ENCODE data around the gene LEMD2.

The LEMD2 gene

DNA sequence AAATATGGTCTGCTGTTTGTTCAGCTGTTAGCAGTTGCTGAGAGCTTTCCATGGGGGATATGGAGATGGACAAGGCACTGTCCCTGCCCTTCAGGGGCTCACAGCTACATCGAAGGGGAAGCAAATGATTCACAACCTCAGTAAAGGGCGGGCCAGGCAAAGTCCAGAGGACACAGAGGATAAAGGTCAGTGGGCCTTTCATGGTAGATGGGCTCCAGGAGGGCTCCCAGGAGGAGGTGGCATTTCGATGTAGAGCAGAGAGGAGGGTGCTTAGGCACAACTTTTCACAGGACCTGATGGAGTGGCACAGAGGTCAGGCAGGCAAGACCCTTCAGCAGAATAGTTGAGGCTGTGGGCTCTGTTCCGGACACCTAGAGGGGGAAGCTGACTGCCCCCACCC, 30.1 kb upstream of the LEMD2 start:
- no peak for DNase-seq (ENCODE audit: low read depth in 2 of 2)

DNA sequence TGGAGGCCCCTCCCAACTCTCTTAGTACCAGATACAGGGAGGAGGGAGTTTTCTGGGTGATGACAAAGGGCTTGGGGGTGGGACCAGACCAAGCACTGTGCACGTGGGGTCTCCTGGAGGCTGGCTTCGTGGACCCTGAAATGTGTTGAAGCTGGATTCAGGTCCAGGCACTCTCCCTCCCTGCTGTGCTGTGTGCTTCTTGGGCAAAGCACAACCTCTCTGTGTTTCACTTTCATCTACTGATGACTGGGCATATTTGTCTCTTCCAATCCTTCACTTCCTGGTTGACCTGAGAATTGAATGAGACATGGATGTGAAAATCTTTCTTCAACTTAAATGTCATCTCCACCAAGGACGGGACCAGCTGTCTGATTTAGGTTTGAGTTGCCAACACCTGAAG, 29.4 kb upstream of the LEMD2 start:
- no peak for DNase-seq (ENCODE audit: low read depth in 2 of 2)

DNA sequence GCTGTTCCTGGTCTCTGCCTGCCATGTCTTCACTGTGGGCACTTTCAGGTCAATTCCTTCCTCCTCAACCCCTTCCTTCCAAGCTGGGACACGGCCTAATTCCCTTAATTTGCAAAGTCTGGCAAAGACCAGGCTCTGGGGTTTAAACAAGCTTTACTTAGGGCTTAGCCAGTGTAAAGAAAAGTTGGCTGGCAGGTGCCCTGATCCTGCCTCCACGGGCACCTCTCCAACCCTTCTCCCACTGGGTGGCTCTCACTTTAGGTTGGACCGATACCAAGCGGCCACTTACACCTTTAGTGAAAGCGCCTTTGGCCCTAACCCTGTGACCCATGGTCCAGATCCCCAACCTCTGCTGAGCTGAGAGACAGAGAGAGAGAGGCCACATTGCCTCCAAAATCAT, 28.6 kb upstream of the LEMD2 start:
- DNase-seq (ENCODE audit: low read depth in 2 of 2), result no peak

DNA sequence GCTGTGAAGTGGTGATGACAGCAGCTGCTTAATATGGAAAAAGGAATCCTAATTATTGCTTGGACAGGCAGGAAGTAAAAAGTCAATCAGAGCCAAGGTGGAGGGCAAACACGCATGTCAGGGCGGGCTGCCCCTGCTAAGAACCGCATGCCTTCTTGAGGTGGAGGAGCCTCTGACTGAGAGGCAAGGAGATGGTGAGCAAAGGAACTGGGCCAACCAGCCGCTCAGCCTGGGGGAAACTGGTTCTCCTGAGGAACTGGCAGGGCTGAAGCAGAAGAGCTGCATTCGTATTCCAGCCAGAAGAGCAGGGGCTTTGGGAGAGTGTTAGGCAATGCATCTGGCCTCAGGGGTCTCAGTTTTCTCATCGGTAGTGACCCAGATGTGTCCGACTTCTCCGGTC, 28.0 kb upstream of the LEMD2 start:
- no peak for DNase-seq (ENCODE audit: low read depth in 2 of 2)

DNA sequence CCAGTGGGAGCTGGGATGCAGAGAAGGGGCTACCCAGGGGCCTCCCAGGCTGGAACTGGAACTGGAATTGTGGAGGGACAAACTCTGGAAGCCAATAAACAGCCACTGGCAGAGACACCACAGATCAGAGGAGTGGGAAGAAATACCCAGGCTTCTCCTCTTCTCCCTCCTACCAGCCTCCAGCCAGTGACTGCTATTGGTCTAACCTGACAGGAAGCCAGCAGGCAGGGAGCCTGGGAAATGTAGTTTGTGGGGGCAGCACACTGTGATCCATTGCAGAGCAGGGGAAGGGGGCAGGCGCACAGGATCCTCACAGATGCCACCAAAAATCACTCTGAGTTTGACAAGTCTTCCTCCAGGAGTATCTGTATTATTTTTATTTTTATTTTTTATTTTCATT, 26.9 kb upstream of the LEMD2 start:
- DNase-seq (ENCODE audit: low read depth in 2 of 2), result no peak

DNA sequence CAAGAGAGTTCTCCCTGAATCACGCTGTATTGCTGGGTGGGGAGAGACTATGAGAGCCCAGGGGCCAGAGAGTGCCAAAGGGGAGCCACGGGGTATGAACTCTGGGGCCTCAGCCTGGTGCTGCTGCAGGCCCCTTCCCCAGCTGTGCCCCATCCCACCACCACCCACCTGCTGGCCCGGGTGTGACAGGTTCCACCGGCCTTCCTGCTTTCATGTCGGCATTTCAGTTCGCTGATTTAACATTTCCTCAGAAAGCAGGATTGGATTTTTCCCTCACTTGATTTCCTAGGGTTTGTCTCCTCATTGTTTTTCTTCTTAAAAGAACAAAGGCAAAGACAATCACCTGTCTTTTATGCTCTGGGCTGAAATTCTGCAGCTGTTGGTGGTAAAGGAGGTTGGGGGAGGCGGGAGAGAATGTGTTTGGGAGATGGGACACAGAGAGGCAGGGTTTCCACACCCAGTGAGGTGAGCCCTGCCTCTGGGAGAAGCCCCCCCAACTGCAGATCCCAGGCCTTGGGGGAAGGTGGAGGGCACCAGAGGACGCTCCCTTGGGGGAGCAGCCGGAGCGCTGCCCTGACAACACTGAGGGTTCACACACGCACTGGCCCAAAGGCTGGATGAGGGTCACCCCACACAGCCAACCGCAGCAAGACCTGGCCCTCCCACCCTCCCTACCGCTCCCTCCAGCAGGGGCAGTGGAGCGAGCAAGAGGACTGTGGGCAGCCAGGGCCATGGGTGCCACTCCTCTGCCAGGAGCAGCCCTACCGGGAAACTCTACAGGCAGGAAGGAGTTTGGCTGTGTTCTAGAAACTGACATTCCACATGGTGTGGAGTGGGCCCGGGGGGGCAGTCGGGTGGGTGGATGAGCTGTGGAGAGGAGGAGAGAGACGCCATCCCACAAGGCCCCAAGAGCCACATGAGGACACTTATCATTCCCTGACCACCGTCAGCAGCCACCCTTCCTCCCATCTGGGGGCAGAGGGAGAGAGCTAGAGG, 25.4 kb upstream of the LEMD2 start:
- no peak for DNase-seq (ENCODE audit: low read depth in 2 of 2)

DNA sequence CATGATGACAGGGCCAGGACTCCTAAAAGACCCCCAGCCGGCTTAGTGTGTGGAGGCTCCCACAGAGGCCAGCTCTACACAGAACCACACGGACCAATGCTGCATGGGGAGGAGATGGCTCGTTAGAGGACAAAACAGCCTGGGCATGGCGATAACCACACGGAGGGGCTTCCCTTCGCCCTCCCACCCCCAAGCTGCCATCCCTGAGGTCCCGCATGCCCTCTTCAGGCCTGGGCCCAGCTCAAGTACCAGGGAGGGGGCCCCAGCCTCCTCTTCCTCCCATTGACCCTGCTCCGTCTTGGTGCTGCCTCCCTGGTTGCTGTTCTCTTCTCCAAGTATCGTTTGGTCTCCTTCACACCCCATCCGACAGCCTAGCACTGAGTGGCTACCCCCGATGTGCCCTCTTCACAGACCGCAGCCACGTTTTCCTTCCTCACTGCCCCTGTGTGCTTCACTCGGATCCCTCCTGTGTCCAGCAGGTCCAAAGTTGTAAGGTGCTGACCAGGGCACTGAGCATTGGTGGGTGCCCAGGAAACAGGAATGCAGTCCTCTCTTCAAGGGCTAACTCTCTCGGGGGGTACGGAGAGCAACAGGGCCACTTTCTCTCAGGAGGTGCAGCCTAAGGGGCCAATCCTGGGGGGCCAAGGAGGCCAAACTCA, 24.4 kb upstream of the LEMD2 start:
- DNase-seq (ENCODE audit: low read depth in 2 of 2), result no peak

DNA sequence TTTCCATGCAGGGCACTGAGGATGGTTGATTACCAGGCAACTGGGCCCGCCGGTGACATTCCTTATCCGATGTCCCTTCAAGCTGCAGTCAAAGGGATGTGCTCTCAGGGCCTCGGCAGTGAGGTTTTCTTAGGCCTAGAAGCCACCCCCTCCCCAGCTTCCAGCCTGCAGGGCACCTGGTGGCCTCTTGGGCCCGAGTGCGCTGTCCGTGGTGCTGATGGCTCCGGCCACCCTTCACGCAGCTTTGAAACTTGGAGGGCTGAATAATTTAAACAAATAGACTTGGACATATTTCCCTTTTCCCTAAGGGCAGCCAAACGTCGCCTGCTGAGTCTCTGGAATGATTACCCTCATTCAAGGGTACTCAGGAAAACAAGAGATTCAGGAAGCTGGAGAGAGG, 23.7 kb upstream of the LEMD2 start:
- DNase-seq (ENCODE audit: low read depth in 2 of 2), result no peak

DNA sequence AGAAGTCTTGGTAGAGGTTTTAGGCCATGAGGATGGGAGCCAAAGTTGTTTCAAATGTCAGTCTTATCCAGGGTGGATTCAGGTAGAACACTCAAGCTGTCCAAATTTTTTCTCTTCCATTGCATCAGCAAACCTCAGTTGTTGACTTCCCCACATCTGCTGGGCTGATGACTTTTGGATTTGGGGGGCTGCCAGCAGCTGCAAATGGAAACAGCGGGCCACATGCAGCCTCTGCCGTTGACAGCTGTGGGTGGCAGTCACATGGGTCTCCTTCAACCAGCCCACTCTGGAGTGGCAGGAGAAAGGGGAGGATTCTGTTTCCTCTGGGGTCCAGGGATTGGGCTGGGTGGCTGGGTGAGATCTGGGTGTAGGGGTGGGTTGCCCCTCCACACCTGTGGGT, 20.7 kb upstream of the LEMD2 start:
- no peak for DNase-seq (ENCODE audit: low read depth in 2 of 2)

DNA sequence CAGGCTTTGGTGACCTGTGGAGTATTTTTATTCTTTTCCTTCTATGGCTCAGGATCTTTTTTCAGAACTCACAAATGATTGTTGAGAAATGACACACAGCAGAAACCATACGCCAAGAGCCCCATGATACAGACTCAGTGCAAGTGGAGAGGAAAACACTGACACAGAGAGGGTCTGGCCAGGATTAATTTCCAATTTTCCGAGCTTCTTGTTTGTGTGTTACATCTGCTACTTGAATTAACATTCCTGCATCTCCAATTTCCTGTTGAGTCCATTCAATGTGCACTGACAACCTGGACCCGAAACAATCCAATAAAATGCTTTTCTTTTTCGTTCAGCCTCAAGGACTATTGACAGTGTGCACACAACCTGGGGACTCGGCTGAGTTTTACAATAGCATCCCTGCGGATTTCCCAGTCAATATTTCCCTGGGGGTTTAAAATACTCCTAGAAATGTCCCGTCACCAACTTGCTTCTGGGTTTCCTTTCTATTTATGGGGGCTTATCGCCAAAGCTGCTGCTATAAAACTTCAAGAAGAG, 19.8 kb upstream of the LEMD2 start:
- DNase-seq (ENCODE audit: low read depth in 2 of 2), result no peak

DNA sequence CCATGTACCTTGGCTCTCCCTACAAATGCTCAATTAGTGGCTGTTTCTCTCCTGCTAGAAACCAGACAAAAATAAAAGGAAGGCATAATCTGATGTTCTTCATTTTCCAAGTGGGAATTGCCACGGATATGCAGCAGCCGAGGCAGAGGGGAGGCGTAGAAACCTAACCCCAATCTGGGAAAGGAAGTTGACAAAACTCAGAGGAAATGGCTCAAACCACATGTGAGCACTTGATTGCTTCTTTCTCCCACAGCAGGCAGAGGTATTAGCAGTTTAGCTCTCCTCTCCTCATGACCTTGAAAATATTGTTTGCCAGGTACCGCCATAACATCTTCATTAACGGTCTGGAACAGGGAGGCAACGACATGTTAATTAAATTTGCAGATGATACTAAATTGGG, 18.7 kb upstream of the LEMD2 start:
- no peak for DNase-seq (ENCODE audit: low read depth in 2 of 2)

DNA sequence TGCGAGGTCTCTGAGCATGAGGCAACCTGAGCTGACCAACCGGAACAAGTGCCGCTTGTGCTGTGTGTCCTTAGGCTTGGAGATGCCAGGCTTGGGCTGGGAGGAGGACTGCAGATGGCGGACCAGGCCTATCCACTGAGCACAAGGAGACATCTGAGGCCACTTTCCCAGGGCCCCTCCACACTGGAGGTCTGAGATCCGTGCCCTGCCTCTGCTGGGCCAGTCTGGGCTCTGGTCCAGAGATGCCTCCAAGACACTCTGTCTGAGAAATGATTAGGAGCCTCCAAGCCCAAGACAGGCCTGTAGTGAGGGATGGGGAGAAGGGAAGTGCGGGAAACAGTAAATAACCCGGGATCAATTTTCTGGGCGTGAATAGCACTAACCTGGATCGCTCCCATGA, 17.9 kb upstream of the LEMD2 start:
- no peak for DNase-seq (ENCODE audit: low read depth in 2 of 2)

DNA sequence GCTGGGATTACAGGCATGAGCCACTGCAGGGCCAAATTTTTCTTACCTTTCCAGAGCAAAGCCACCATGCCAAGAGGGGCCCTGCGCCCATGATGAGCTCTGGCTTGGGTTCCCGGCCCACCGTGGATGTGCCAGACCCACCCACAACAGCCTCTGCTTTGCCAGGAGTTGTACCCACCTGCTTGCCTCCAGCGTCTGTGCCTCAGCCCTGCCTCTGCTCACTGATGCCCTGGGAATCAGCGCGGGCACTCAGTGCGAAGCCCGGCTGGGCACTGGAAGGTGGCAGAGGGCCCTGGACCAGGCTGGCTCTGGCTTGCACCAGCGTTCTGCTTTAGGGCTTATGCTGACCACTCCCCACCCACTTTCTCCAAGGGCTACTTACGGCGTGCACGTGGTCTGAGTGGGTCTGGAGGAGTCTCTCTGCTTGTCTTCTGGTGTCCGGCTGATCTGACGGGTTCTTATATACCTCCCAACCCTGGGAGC, 14.7 kb upstream of the LEMD2 start, which contains the start of gene MLN:
Gene MLN (minus strand): TSS at position 433 of the 483 bp plus-strand sequence. CDS start 2,840 bp downstream, outside the sequence.
- no peak for DNase-seq (ENCODE audit: low read depth in 2 of 2)

DNA sequence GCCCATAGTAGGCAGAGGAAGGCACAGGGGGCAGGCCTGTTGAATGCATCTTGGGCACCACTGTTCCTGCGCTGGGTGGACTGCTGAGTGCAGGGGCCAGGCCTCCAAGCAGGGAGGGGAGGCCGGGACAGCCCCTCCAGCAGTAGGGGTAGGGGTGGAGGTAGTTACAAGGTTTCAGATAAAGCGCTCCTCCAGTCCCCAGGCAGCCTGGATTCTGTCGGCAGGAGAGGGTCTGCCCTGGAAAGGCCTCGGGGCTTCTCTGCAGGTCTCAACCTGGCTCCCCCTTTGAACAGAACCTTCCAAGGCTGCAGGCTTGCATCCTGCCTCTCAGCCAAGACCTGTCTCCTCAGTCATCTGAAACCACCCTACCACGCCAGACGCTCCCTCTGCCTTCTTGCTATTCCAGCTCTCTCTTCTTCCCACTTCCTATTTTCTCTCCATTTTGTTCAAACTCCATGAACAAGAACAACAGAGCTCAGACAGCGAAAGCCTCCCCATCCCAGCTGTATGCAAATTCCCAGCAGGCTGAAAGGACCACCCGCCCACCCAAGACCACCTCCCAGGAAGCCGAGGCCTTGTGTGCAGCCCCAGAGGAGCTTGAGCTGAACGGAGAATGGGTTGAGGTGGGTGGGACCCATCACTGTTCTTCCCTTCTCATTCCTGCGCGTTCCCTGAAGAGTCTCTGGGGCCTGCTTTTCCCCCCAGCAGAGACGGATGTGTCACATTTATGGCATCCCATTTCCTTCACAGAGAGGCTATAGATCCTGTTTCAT, 13.4 kb upstream of the LEMD2 start:
- DNase-seq (ENCODE audit: low read depth in 2 of 2), result no peak

DNA sequence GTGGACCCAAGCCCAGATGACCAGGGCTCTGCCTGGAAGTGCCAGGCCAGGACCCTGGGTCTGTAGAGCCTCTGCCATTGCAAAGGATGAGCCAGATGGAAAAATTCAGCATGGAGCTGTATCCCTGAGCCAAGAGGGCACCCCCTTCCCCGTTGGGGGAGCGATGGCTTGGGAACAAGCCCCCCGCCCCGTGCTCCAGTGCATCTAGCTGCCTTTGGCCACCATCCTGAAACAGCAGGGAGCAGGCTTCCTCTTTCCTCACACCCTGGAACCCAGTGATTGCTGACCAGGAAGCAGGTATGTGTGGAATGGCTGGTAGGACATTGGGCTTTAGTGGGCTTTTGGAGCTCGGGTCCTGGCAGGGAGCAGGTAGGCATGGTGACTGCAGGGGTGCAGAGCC, 12.7 kb upstream of the LEMD2 start:
- no peak for DNase-seq (ENCODE audit: low read depth in 2 of 2)

DNA sequence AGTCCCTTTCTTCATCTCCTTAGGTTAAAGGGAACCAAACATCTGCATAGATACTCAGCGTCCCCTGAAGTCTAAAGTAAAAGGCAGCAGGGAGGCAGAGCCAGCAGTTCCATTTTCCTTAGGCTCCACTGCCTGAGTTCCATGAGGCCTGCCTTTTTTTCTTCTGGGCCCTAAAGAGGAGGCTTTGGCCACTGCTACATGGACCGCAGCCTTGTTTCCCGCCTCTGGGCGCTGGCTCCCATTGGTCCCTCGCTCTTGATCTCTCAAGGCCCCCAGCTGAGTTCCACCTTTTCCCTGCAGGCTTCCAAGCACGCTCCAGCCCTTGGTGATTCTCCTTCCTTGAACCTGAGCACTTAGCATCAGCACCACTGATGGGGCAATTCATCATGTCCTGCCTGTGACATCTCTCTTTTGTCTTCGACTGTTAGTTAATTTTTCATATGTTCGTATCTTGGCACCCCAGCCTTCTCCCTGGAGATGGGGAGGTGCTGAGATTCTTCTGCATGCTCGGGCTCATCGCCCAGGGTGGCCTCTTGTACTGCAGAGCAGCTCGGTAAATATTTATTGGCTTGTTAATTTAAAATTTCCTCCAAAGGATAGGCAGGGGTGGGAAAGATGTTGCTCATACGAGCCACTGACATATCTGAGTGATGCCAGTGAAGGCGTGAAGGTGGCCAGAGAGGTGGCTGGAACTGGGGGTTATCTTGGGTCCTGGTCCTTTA, 11.5 kb upstream of the LEMD2 start:
- no peak for DNase-seq (ENCODE audit: low read depth in 2 of 2)

DNA sequence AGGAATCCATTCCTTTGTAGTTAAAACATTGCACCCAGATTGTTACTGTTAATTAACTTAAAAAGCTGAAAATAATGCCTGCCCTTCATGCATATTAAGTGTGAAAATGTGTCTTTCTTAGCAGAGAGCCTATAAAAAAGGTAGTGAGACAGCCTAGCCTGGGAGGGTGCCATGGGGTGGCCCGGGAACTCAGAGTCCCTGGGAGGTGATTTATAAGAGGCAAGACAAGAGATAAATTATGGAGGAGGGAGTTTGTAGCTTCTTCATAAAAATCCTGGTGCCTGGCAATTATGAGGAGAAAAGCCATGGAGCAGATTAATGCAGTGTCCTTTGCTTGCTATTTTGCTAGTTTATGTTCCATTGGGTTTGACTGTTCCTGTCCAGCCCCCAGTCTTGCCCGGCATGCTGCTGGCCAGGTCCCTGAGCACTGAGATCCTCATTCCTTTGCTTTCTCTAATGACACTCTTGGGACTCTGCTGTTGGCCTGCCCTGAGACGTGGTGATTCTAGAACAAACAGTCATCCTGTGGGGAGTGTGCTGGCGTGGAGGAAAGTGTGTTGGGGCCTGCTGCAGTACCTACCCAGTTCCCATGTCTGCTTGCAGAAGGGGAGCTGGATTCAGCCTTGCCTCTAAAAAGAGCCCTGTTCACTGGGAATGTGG, 10.7 kb upstream of the LEMD2 start:
- no peak for DNase-seq (ENCODE audit: low read depth in 2 of 2)

DNA sequence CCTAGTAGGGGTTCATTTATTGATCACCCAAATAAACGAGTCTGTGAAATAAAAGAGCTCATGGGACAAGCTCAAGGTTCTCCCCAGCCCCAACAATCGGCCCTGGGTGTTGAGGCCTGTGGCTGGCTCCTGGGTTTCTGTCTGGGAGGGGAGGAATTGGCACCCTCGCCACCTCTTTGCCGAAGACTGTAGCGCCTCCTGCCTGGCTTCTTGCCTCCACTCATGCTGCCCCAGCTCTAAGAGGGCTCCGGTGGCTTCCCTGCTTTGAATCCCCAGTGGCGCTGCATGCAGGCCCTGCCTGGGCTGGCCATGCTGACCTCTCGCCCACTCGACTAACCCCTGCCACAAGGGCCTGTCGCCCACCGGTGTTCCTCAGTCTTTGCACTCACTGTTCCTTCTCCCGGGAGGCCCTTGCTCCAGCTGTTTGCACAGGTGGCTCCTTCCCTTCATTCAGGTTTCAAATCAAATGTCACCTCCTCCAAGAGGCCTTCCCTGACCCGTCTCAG, 9.5 kb upstream of the LEMD2 start:
- DNase-seq (ENCODE audit: low read depth in 2 of 2), result no peak

DNA sequence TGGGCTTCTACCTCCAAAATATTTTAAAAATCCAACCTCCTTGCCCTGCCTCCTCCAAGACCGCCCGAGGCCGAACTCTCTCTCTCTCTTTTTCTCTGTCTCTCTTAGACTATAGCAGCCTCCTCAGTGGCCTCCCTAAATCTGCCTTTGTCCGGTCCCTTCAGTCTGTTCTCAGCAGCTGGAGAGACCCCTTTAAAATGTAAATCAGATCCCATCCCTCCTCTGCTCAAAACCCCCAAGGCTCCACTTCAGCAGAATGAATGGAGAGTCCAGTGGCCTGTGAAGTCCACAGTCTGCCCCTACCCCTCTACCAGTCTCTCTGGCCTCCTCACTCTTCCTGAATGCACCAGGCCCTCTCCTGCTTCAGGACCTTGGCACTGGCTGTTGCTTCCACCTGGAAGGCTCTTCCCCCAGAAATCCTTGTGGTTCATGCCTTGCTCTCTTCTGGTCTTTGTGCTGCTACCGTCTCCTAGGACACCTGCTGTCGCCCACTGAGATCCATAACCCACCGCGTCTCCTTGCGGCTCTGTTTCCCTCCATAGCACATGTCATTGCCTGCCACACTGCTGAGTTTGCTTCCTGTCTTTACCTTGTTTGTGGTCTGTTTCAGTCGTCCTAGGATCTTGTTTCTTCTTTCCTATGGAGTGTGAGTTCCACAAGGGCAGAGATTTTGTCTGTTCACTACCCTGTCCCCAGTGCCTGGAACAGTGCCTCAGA, 8.9 kb upstream of the LEMD2 start:
- DNase-seq (ENCODE audit: low read depth in 2 of 2), result no peak

Data from stimulated activated CD4-positive, alpha-beta T cell treated with anti-CD3 and anti-CD28 coated beads, Interleukin-1b, Interleukin-23, amount 100 ng/mL, for 1 hour (primary cell).